GM12873 (cell line): ENCODE measurements around the gene FBXL17.

Source experiments
- CTCF ChIP-seq: IDR thresholded peaks from 2 replicates; pipeline ENCODE4 v1.5.1; 2012; ENCODE audit warnings: low read depth, mild to moderate bottlenecking, moderate library complexity, low read length, control low read depth; ENCODE audit not compliant: insufficient read depth; ENCODE audit errors: missing control alignments

FBXL17 gene

GRCh38 chr5:108415726-108416125 is 33.8 kb upstream of the FBXL17 start:
- TF ChIP-seq CTCF: no peak

GRCh38 chr5:108409786-108410185 is 27.9 kb upstream of the FBXL17 start:
- no peak for TF ChIP-seq CTCF

- no peak for TF ChIP-seq CTCF
Measured at GRCh38 chr5:108398964-108399363, 17.1 kb upstream of the FBXL17 start.

GRCh38 chr5:108387758-108388157 is 5.9 kb upstream of the FBXL17 start:
- TF ChIP-seq CTCF: no peak

- no peak for TF ChIP-seq CTCF
Measured at GRCh38 chr5:108386345-108387061, 4.6 kb upstream of the FBXL17 start.

- no peak for TF ChIP-seq CTCF
Measured at GRCh38 chr5:108384741-108385140, 2.8 kb upstream of the FBXL17 start.

- TF ChIP-seq CTCF: no peak
Measured at GRCh38 chr5:108382784-108383330, 959 bp upstream of the FBXL17 start.
